ENCODE data around the gene ZMYND8.

ZMYND8 gene

GRCh38 chr20:47165376-47165865, 191.1 kb downstream of the ZMYND8 start:
- no peak for DNase-seq

DNA sequence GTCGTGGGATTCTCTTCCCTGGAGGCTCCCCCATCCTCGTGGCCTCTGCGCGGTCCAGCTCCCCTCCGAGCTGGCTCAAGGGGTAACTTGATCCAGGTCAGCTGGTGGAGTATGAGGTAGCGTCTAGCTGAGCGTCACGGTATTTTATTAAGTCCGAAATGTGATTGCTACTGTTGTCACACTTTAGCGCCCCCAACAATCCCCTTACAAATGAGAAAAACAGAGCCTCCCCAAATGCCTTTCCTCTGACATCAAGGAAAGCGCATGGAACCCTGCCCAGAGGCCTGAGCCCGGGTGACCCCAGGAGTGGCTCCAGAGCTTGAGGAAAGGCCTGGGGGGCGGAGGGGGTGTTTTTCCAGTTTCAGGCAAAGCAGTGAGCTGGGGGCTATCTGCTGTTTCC, 192.4 kb downstream of the ZMYND8 start:
- DNase-seq: no peak

DNA sequence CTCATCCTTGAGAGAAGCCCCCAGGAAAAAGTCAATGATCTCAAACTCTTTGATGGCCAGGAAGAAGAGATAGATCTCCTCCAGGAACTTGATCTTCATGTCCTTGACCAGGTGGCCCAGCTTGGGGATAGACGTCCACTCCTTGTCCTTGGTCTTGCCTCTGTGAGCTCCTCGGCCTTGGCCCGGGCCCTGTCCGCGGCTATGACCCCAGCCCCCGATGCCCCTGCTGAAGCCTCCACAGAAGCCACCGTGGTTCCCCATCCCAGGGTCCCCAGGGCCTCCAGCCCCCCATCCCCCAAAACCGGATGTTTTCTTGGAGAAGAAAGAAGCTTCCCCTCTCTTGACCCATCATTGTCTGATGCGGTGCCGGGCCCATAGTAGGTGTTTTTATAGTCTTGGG, 195.1 kb downstream of the ZMYND8 start:
- DNase-seq: no peak

DNA sequence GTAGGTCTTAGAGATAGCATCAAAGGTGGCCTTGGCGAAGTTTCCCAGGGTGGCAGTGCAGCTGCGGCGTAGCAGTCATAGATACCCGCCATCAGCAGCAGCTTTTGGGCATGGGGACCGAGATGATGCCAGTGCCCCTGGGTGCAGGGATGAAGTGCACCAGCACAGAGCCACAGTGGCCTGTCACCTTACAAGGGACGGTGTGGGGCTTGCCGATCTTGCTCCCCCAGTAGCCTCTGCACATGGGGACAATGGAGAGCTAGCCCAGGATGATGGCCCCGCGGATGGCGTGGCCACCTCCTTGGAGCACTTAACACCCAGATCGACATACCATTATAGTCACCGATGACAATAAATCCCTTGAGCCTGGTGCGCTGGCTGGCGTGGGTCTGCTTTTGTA, 195.5 kb downstream of the ZMYND8 start:
- DNase-seq: no peak

- no peak for DNase-seq
Measured at GRCh38 chr20:47160240-47160639, 196.3 kb downstream of the ZMYND8 start.
